GM18861 (cell line): ENCODE measurements around the gene CNPY1.
"Not testable (repeated sequence)": the region's sequence is repeated elsewhere in the genome, so short reads cannot be mapped to it uniquely, and the experiment has no call there.

Source experiments
- ATAC-seq: cut with Tn5 transposase; IDR thresholded peaks from one replicate; pipeline ENCODE4 v1.9.1; 2021; ENCODE audit not compliant: unreplicated experiment

CNPY1 gene

DNA sequence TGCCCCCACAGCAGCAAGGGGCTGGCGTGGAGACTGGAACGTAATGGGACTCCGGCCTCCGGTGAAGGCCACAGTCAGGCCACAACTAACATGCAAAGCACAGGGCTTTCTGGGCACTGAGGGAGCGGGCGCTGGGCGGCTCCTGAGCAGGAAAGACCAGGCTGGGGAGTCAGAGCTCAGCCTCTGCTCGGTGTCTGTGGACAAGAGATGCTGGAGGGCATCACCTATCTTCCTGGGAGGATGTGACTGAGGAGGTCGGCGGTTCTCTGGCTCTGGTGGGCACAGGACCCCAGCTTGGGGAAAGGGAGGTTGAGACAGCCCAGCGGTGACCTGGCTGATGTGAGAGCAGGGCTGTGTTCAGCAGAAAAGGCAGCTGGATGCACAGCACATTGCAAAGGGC lies 11.7 kb downstream of the CNPY1 start:
- no peak for ATAC-seq

DNA sequence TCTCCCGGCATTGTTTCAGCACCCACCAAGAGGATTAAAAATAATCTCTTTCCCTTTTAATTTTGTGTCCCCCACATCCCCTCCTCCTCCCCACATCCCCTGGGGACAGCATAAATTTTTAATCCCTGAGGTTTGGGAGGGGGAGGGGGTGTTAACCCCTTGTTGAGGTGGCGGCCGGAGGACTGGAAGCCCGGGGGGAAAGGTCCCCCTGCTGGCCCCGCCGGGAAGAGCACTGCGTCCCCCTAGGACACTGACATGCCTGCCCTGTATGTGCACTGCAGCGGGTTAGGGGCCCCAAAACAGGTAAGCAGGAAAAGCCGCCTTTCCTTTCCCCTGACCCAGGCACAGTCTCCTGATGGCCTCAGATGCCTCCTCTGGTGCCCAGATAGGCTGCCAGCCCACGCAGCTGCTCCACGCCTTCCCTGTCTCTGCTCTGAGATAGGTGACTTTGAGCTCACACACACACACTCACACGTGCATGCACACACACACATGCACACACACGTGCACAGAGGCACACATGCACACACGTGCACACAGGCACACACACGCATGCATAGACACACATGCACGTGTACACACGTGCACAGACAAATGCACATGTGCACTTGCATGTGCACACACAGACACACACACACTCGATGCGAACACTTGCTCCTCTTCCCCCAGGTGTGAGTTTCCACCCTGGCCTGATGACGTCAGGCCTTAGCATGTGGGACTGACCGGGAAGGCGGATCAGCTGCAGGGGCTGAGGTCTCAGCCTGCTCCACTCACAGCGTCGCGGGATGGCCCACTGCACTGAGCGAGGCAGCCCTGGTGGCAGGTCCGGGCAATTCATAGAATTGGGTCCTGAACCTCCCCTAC lies 12.3 kb downstream of the CNPY1 start:
- no peak for ATAC-seq

GRCh38 chr7:155533120-155533826 lies 13.1 kb downstream of the CNPY1 start:
- ATAC-seq, result no peak

DNA sequence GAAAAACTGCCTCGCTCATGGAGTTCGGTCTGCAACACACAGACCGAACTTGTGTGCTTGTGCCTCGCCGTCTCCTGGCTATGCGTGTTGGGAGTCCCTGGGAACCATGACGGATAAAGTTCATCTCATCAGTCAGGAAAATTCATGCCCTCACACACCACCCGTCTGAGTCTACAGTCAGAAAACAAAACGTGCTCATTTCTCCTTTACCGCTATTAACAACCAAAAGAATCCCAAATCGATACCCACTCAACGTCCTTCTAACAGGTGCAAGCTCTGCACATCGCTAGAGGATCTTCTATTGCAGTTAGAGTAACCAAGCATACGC lies 13.6 kb downstream of the CNPY1 start:
- no peak for ATAC-seq

DNA sequence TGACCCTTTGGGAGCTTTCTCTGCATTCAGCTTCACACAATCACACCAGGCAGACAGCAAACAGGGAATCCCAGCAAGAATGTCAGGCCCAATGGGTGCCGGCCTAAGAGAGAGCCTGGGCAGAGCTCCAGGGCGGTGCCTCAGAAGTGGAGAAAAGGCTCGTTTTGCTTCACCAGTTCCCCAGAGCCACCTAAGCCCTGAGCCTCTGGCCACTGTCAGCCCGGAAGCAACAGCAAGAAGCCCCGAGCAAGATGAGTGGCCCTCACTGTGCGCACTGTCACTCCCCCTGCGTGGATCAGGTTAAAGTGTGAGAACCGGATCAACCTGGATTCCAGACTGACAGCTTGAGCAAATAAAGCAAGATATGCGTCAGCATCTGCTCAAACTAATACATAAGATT lies 14.7 kb downstream of the CNPY1 start:
- no peak for ATAC-seq

DNA sequence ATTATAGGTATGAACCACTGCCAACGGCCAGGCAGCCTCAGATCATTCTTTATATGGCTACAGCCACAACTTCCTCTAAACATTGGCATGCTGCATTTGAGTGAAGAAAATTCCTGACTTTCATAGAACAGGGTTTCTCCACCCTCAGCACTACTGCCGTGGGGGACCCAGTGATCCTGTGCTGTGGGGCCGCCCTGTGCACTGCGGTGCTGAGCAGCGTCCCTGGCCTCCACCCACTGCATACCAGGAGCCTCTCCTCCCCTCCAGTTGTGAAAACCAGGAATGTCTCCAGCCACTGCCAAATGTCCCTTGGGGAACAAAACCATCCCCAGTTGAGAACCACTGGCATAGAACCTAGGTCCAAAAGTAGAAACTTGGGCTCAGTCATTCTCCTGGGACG lies 15.8 kb downstream of the CNPY1 start:
- no peak for ATAC-seq

- no peak for ATAC-seq
Measured at GRCh38 chr7:155529845-155530244, 16.5 kb downstream of the CNPY1 start.

- ATAC-seq, result no peak
Measured at GRCh38 chr7:155529346-155529745, 17.0 kb downstream of the CNPY1 start.

GRCh38 chr7:155527664-155528063 lies 18.7 kb downstream of the CNPY1 start:
- ATAC-seq, result no peak

- no peak for ATAC-seq
Measured at GRCh38 chr7:155526225-155526624, 20.1 kb downstream of the CNPY1 start.

DNA sequence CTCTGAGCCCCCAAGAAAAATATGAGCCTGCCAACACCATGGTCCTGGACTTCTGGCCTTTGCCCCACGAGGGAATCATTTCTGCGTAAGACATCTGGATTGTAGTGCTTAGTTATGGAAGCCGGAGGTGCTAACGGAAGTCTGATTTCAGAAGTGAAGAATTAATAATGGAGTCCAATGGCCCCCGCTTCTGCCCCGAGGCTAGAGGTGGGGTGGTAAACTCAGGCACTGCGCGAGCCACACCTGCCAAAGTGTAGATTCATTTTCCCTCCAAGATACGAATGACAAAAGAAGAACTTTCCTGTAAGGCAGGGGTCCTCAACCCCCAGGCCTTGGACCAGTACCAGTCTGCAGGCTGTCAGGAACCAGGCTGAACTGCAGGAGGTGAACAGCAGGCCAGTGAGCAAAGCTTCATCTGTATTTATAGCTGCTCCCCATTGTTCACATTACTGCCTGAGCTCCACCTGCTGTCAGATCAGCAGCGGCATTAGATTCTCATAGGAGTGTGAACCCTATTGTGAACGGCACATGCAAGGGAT lies 22.3 kb downstream of the CNPY1 start:
- no peak for ATAC-seq

DNA sequence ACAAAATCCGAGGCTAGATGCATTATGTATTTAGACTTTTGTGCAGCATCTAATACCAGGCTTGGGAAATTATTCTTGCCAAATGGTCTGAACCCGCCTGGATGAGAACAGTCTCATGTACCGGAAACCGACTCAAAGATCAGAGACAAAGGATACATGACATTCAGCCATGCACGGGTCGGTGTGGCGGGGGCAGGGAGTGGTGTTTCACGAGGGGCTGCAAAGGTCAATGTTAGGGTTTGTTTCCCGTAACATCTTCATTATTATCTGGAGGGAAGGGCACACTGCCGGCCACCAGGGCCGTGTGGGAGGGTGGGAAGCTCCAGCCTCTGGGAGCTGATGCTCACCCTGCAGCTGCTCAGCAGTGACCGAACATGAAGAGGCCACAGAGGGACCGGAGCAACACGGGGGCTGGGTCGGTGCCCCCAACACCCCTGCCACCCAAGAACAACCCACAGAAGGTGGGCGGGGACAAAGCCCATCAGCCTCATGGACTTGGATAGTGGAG lies 23.1 kb downstream of the CNPY1 start:
- no peak for ATAC-seq

DNA sequence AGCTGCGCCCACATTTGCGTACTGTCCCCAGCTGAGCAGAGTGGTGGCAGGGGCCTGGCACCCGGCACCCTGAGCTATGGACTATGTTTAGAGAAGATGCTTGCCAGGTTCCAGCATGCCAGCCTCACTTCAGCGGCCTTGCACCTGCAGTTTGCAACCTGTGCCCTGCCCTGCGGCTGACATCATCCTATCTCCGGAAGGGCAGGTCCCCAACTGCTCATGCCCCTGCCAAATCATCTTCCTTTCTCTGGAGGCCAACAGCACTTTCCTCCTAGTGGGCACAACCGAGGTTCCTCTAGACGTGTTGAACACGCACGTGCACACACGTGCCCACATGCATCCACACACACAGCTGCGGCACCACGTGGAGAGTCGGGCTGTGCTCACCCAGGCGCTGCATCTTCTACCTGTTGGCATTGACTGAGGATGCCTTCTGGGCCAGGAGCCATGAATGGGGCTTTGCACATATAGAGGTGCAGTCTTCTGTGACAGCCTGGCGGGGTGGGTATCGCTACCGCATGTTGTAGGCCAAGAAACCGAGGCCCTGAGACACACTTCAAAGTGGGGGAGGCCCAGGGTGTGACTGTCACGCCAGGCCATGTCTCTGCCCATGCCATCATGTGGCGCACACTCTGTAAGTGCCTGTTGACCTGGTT lies 24.5 kb downstream of the CNPY1 start:
- no peak for ATAC-seq

- no peak for ATAC-seq
Measured at GRCh38 chr7:155521007-155521742, 25.2 kb downstream of the CNPY1 start.

DNA sequence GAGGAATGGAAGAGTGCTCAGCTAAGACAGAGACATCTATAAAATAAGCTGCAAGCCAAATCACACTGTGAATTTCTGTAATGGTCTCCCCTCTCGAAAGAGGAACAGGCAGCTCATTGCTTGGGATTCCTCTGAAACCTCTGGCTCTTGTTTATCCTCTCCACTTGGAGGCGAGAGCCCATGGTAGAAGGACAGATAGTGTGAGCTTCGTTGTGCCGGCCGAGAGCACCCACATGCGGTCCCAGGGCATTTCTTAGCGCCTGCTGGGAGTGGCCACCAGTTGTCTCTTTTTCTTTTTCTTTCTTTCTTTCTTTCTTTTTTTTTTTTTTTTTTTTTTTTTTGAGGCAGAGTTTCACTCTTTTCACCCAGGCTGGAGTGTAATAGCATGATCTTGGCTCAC lies 26.2 kb downstream of the CNPY1 start:
- ATAC-seq, result no peak

GRCh38 chr7:155519358-155519757 lies 27.0 kb downstream of the CNPY1 start:
- ATAC-seq, result not testable (repeated sequence)

DNA sequence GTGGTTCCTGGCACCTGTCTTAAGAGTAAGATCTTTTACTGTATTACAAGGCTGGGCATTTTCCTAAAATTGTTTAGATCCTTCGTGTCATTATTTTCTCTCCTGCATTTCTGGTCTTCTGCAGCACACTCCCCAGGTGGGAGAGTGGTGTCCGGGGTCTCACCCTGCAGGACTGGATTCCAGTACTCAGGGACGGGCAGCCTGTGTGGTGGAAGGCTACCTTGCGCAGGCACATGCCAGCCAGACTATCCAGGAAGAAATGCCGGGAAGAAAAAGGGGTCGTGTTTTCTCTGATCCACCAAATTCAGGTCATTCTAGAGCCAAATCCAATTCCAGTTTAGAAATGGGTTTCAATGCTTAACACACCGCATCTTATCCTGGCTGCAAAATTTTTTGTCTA lies 27.7 kb downstream of the CNPY1 start:
- ATAC-seq, result no peak

DNA sequence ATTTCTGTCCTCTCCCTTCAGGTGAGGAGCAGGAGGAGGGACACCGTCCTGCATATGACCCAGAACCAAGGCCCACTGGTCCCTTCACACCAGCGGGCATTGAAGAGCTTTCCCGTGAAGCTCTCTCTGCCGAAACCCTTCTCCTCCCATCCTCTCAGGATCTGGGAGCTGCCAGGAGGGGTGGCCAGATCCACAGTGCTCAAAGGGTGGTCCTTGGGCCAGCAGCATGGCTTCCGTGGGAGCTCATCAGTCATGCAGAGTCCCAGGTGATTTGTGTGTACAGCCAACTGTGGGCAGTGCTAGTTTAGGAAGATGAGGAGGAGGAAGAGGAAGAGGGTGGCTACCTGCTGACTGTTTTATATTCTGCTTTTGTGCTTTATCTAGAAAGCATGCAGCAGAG lies 28.4 kb downstream of the CNPY1 start:
- ATAC-seq, result no peak

- ATAC-seq, result no peak
Measured at GRCh38 chr7:155517452-155517851, 28.9 kb downstream of the CNPY1 start.

GRCh38 chr7:155516466-155516865 lies 29.9 kb downstream of the CNPY1 start:
- no peak for ATAC-seq

- no peak for ATAC-seq
Measured at GRCh38 chr7:155515318-155515717, 31.0 kb downstream of the CNPY1 start.
